ENCODE results near the gene ZSWIM3. TPM values are rescaled to one million over a fixed set of nuclear protein-coding genes. Genes with fewer than 3 reads are reported as not detected.

ZSWIM3 gene
- total and polyA plus RNA-seq, 7 donors: 1.7 to 3.5 (median 2.9) TPM

DNA sequence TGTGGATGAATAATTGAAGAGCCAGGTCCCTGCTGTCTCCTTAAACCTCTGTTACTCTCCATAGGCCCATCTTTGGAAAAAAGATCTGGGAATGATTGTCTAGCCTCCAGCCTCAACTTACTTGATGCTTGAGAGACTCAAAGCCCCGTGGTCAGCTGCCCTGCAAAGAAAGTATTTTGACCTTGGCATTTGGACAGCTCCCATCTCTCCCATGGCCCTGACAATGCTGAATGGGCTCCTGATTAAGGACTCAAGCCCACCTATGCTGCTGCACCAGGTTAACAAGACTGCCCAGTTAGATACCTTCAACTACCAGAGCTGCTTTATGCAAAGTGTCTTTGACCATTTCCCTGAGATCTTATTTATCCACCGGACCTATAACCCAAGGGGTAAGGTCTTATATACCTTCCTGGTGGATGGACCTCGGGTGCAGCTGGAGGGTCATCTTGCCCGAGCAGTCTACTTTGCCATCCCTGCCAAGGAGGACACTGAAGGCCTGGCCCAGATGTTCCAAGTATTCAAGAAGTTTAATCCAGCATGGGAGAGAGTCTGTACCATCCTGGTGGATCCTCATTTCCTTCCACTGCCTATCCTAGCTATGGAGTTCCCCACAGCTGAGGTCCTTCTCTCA, 25.2 kb downstream of the ZSWIM3 start:
- intact Hi-C loops (cut with DNase I): no loop called here
- no peaks in the 10 kb centered on the region for H3K27me3 ChIP-seq
- no peak overlapping the region for H3K4me3 ChIP-seq
- no peaks in the 10 kb centered on the region for H3K9me3 ChIP-seq
- no peak overlapping the region for H3K27ac ChIP-seq
- no peak for DNase-seq
- peaks cover 0 to 20% (median 12%) of the 10 kb centered on the region in 4 donors for H3K4me1 ChIP-seq
- TF ChIP-seq POLR2A (IDR thresholded peaks at IDR 0.05) (no peak), EP300 (IDR thresholded peaks at IDR 0.05) (no peak), POLR2AphosphoS5 (IDR thresholded peaks at IDR 0.05) (no peak)
- TF ChIP-seq, protein P1, sequence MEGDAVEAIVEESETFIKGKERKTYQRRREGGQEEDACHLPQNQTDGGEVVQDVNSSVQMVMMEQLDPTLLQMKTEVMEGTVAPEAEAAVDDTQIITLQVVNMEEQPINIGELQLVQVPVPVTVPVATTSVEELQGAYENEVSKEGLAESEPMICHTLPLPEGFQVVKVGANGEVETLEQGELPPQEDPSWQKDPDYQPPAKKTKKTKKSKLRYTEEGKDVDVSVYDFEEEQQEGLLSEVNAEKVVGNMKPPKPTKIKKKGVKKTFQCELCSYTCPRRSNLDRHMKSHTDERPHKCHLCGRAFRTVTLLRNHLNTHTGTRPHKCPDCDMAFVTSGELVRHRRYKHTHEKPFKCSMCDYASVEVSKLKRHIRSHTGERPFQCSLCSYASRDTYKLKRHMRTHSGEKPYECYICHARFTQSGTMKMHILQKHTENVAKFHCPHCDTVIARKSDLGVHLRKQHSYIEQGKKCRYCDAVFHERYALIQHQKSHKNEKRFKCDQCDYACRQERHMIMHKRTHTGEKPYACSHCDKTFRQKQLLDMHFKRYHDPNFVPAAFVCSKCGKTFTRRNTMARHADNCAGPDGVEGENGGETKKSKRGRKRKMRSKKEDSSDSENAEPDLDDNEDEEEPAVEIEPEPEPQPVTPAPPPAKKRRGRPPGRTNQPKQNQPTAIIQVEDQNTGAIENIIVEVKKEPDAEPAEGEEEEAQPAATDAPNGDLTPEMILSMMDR (IDR thresholded peaks at IDR 0.05): no peak
- H3K36me3 ChIP-seq: peaks cover 6 to 62% (median 16%) of the 10 kb centered on the region in 4 donors
- 76 to 84% methylated on average over 4 of the region's 4 CpGs for WGBS, 2 donors

DNA sequence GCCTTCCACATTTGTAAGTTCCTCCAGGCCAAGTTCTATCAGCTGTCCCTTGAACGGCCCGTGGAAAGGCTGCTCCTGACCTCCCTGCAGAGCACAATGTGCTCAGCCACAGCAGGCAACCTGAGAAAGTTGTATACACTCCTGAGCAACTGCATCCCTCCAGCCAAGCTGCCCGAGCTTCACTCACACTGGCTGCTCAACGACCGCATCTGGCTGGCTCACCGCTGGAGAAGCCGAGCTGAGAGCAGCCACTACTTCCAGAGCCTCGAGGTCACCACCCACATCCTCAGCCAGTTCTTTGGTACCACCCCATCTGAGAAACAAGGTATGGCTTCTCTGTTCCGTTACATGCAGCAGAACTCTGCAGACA, 25.7 kb downstream of the ZSWIM3 start:
- peaks cover 0 to 20% (median 12%) of the 10 kb centered on the region in 4 donors for H3K4me1 ChIP-seq
- TF ChIP-seq POLR2AphosphoS5 (IDR thresholded peaks at IDR 0.05) (no peak), EP300 (IDR thresholded peaks at IDR 0.05) (no peak)
- no peak overlapping the region for H3K27ac ChIP-seq
- DNase-seq: no peak
- no peaks in the 10 kb centered on the region for H3K9me3 ChIP-seq
- H3K27me3 ChIP-seq: no peaks in the 10 kb centered on the region
- H3K36me3 ChIP-seq: peaks cover 6 to 57% (median 14%) of the 10 kb centered on the region in 4 donors
- intact Hi-C loops (cut with DNase I): no loop called here
- WGBS, 2 donors: 82 to 89% methylated on average over 9 of the region's 9 CpGs
- H3K4me3 ChIP-seq: no peak overlapping the region

DNA sequence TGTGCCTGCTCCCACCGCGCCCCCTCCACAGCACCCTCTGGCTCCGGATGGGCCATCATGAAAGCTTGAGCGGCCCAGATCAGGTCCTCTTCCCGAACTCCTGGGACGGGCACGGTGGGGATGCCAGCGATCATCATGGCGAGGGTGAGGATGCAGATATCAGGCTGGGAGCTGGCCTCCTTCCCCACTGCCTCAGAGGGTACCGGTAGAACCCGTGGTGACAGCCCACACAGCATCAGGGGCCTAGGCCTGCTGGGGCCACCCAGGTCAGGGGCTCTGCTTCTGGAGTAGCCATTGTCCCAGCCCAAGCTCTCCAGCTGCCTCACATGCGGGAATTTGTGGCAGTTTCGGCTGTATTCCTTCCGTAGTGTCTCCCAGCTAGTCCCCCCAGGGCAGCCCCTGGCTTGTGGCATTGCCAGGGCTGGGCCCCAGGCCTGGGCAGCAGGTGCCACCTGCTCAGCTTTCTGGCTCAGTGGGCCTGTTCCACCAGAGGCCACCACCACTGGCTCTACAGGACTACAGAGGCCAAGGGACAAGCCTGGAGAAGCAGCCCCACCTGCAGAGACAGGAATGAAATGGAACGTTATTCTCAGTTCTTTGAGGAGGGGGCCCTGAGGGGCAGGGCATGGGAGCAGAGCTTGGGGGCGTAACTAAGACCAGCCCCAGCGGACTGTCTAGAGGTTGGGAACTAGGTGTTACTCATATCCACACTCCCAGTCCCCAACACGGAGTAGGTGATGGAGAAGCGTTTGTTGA, 29.4 kb downstream of the ZSWIM3 start:
- intact Hi-C loops (cut with DNase I): no loop called here
- Histone ChIP-seq H3K9me3 (no peaks in the 10 kb centered on the region), H3K36me3 (peaks cover 6 to 50% (median 12%) of the 10 kb centered on the region in 4 donors), H3K4me1 (peaks cover 0 to 33% (median 27%) of the 10 kb centered on the region in 4 donors), H3K4me3 (no peak overlapping the region), H3K27ac (no peak overlapping the region), H3K27me3 (no peaks in the 10 kb centered on the region)
- WGBS, 2 donors: 93 to 94% methylated on average over 19 of the region's 19 CpGs
- TF ChIP-seq POLR2A (IDR thresholded peaks at IDR 0.05) (no peak), EP300 (IDR thresholded peaks at IDR 0.05) (no peak), POLR2AphosphoS5 (IDR thresholded peaks at IDR 0.05) (no peak)
- TF ChIP-seq, protein P1 (IDR thresholded peaks at IDR 0.05): no peak
- no peak for DNase-seq

DNA sequence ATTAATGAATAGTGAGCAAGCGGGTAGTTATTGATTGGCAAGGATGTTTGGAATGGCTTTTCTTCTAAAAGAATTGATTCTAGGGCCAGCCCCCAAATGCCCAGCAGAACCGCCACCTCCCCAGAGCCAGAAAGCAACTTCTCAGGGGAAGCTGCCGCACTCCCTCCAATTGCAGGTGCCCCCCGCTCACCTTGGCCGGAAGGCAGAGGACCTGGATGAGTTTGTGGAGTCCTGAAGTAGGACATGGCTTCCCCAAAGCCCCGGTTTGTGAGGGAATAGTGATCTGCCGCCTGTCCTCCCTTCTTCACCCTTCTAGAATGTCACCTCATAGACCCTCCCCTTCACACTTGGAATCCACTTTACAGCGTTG, 29.9 kb downstream of the ZSWIM3 start, which contains the start of gene SPATA25:
Gene SPATA25 (minus strand): TSS at position 277 of the 370 bp plus-strand sequence. CDS start 32 bp downstream, at position 245.
- intact Hi-C loops (cut with DNase I): no loop called here
- H3K27me3 ChIP-seq: no peaks in the 10 kb centered on the region
- DNase-seq: no peak
- no peak within 1 kb of the TSS for H3K27ac ChIP-seq
- 92 to 94% methylated on average over 8 of the region's 8 CpGs for WGBS, 2 donors
- TF ChIP-seq POLR2A (IDR thresholded peaks at IDR 0.05) (no peak), EP300 (IDR thresholded peaks at IDR 0.05) (no peak), POLR2AphosphoS5 (IDR thresholded peaks at IDR 0.05) (no peak)
- TF ChIP-seq, protein P1 (IDR thresholded peaks at IDR 0.05): no peak
- no peak within 1 kb of the TSS for H3K4me3 ChIP-seq
- peaks cover 0 to 34% (median 28%) of the 10 kb centered on the region in 4 donors for H3K4me1 ChIP-seq
- no peaks in the 10 kb centered on the region for H3K9me3 ChIP-seq
- H3K36me3 ChIP-seq: peaks cover 6 to 51% (median 12%) of the 10 kb centered on the region in 4 donors

DNA sequence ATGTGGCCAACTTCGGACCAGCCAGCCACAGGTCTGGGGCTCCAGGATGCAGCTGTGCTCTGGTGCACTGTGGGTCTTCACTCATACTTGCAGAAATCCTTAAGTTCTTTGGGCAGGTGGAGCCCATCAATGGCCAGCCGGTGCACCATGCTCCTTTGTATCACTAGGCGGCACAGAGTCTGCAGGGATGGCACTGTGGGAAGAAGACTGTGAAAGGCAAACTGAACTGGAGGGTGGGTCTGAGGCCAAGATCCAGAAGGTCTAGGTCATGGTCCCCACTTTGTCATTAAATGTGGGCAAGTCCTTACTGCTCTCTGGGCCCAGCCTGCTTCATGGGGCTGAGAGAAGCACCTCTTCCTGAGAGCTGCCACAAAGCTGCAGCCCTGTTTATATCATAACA, 31.3 kb downstream of the ZSWIM3 start:
- H3K27me3 ChIP-seq: no peaks in the 10 kb centered on the region
- TF ChIP-seq EP300 (IDR thresholded peaks at IDR 0.05) (no peak), POLR2A (IDR thresholded peaks at IDR 0.05) (no peak), POLR2AphosphoS5 (IDR thresholded peaks at IDR 0.05) (no peak)
- TF ChIP-seq, protein P1 (IDR thresholded peaks at IDR 0.05): no peak
- 90 to 96% methylated on average over 3 of the region's 3 CpGs for WGBS, 2 donors
- no peak overlapping the region for H3K27ac ChIP-seq
- no peak for DNase-seq
- no peak overlapping the region for H3K4me3 ChIP-seq
- H3K36me3 ChIP-seq: peaks cover under 1 to 51% (median 2%) of the 10 kb centered on the region in 4 donors
- intact Hi-C loops (cut with DNase I): no loop called here
- H3K4me1 ChIP-seq: peaks cover 0 to 45% (median 32%) of the 10 kb centered on the region in 4 donors
- H3K9me3 ChIP-seq: no peaks in the 10 kb centered on the region
